Measurements from ENCODE around the gene VARS1.

VARS1 gene

GRCh38 chr6:31761343-31761742, 34.2 kb downstream of the VARS1 start:
- no peak for DNase-seq (ENCODE audit: extremely low read depth, low read depth)
- no peak for TF ChIP-seq CTCF (IDR thresholded peaks at IDR 0.05; ENCODE audit: low read depth, low read length)

GRCh38 chr6:31760790-31761189, 34.8 kb downstream of the VARS1 start:
- no peak for DNase-seq (ENCODE audit: extremely low read depth, low read depth)
- no peak for TF ChIP-seq CTCF (IDR thresholded peaks at IDR 0.05; ENCODE audit: low read depth, low read length)

GRCh38 chr6:31758281-31758680, 37.3 kb downstream of the VARS1 start:
- no peak for DNase-seq (ENCODE audit: extremely low read depth, low read depth)
- no peak for TF ChIP-seq CTCF (IDR thresholded peaks at IDR 0.05; ENCODE audit: low read depth, low read length)

GRCh38 chr6:31752739-31753319, 42.7 kb downstream of the VARS1 start:
- no peak for DNase-seq (ENCODE audit: extremely low read depth, low read depth)
- TF ChIP-seq CTCF (IDR thresholded peaks at IDR 0.05; ENCODE audit: low read depth, low read length), result no peak

GRCh38 chr6:31750411-31751022, 45.0 kb downstream of the VARS1 start:
- no peak for DNase-seq (ENCODE audit: extremely low read depth, low read depth)
- TF ChIP-seq CTCF (IDR thresholded peaks at IDR 0.05; ENCODE audit: low read depth, low read length), result no peak

GRCh38 chr6:31749301-31750036, 46.1 kb downstream of the VARS1 start:
- TF ChIP-seq CTCF (IDR thresholded peaks at IDR 0.05; ENCODE audit: low read depth, low read length), result no peak
- no peak for DNase-seq (ENCODE audit: extremely low read depth, low read depth)

Measured in AG09319 (cell line).